ENCODE data around the gene SH3RF3.

SH3RF3 gene

GRCh38 chr2:109304731-109305470 is 175.9 kb downstream of the SH3RF3 start:
- Mint-ChIP-seq H3K4me3 (no peak overlapping the region), H3K4me1 (peaks cover 40% of the 10 kb centered on the region), H3K27ac (peak overlapping the region; percentile 40), H3K36me3 (ENCODE audit: low read depth) (peaks cover 4% of the 10 kb centered on the region), H3K9me3 (peaks cover 10% of the 10 kb centered on the region), H3K27me3 (ENCODE audit: low read depth, poor library complexity) (peaks cover 3% of the 10 kb centered on the region)
- TF ChIP-seq CTCF (IDR thresholded peaks at IDR 0.05), result no peak
- no peak for DNase-seq

- H3K27ac Mint-ChIP-seq, result peak overlapping the region; percentile 40
- H3K4me1 Mint-ChIP-seq, result peaks cover 39% of the 10 kb centered on the region
- H3K4me3 Mint-ChIP-seq, result no peak overlapping the region
- H3K9me3 Mint-ChIP-seq, result peaks cover 10% of the 10 kb centered on the region
- peaks cover 4% of the 10 kb centered on the region for H3K36me3 Mint-ChIP-seq (ENCODE audit: low read depth)
- no peak for DNase-seq
- H3K27me3 Mint-ChIP-seq (ENCODE audit: low read depth, poor library complexity), result peaks cover 3% of the 10 kb centered on the region
- no peak for TF ChIP-seq CTCF (IDR thresholded peaks at IDR 0.05)
These were observed 176.6 kb downstream of the SH3RF3 start for GRCh38 chr2:109305490-109306167.

GRCh38 chr2:109306190-109306589 is 177.2 kb downstream of the SH3RF3 start:
- DNase-seq, result no peak
- H3K9me3 Mint-ChIP-seq, result peaks cover 10% of the 10 kb centered on the region
- H3K27ac Mint-ChIP-seq, result no peak overlapping the region
- no peak for TF ChIP-seq CTCF (IDR thresholded peaks at IDR 0.05)
- H3K36me3 Mint-ChIP-seq (ENCODE audit: low read depth), result peaks cover 4% of the 10 kb centered on the region
- H3K4me3 Mint-ChIP-seq, result no peak overlapping the region
- H3K27me3 Mint-ChIP-seq (ENCODE audit: low read depth, poor library complexity), result peaks cover 3% of the 10 kb centered on the region
- peaks cover 39% of the 10 kb centered on the region for H3K4me1 Mint-ChIP-seq

- Mint-ChIP-seq H3K9me3 (peaks cover 11% of the 10 kb centered on the region), H3K36me3 (ENCODE audit: low read depth) (peaks cover 4% of the 10 kb centered on the region), H3K4me1 (peaks cover 26% of the 10 kb centered on the region), H3K27ac (peak overlapping the region; percentile 71), H3K4me3 (no peak overlapping the region), H3K27me3 (ENCODE audit: low read depth, poor library complexity) (no peaks in the 10 kb centered on the region)
- DNase-seq, result no peak
- no peak for TF ChIP-seq CTCF (IDR thresholded peaks at IDR 0.05)
These were observed 182.8 kb downstream of the SH3RF3 start for GRCh38 chr2:109311771-109312170.

GRCh38 chr2:109312902-109313301 is 183.9 kb downstream of the SH3RF3 start:
- Mint-ChIP-seq H3K4me1 (peaks cover 38% of the 10 kb centered on the region), H3K36me3 (ENCODE audit: low read depth) (peaks cover 4% of the 10 kb centered on the region)

More at GRCh38 chr2:109312902-109313301, 183.9 kb downstream of the SH3RF3 start:
- no peak overlapping the region for H3K4me3 Mint-ChIP-seq
- H3K27ac Mint-ChIP-seq, result no peak overlapping the region
- DNase-seq, result no peak
- peaks cover 10% of the 10 kb centered on the region for H3K9me3 Mint-ChIP-seq
- TF ChIP-seq CTCF (IDR thresholded peaks at IDR 0.05), result no peak
- no peaks in the 10 kb centered on the region for H3K27me3 Mint-ChIP-seq (ENCODE audit: low read depth, poor library complexity)
